ENCODE results near the gene SETD6. TPM values are rescaled to one million over a fixed set of nuclear protein-coding genes. Genes with fewer than 3 reads are reported as not detected.

SETD6 gene
- total and polyA plus RNA-seq, 2 of the 8 experiments (the other 6 are each of a cell fraction or from before 2014, with no cell fraction given): 25.3 to 40.5 TPM

DNA sequence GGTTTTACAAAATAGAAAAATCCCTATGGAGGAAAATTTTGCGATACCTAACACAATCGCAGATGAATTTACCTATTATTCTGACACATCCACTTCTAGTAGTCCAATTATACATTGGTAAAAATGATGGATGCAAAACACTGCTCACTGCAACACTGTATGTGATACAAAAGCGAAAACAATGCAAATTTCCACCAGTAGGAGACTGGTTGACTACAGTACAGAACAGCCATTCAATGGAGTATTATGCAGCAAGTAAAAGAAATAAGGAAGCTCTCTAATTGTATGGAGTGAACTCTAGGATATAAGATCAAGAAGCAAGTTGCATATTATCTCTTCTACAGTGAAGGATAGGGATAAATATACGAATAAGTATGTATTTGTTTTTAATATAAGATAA is 48.5 kb downstream of the SETD6 start (continued):
- no peak for TF ChIP-seq CHD7 (IDR thresholded peaks at IDR 0.05; ENCODE audit: insufficient replicate concordance, low read length)
- TF ChIP-seq EP300 (IDR thresholded peaks at IDR 0.05; ENCODE audit: borderline replicate concordance in 1 of 2, low read depth in 2 of 2, low read length in 2 of 2): no peak
- TF ChIP-seq SRF (IDR thresholded peaks at IDR 0.05; ENCODE audit: low read depth, low read length): no peak
- TF ChIP-seq SP4 (IDR thresholded peaks at IDR 0.05; ENCODE audit: low read length): no peak
- no peak for TF ChIP-seq ZNF274 (IDR thresholded peaks at IDR 0.05; ENCODE audit: borderline replicate concordance, extremely low read depth, low read length)
